Left hindlimb (tissue), 1 donor: Measurements from ENCODE around the gene APLP2.
"Not testable (repeated sequence)": the region's sequence is repeated elsewhere in the genome, so short reads cannot be mapped to it uniquely, and the experiment has no call there.

ENCODE experiments used
- DNase-seq: peaks from one replicate; pipeline ENCODE4 v3.0.0-alpha.2; 2018

Gene APLP2

GRCh38 chr11:130069659-130070108 lies at the start of gene APLP2:
APLP2 (plus strand) TSS chr11:130069894; CDS start chr11:130069978, 84 bp downstream.
- peak; percentile 99 for DNase-seq

DNA sequence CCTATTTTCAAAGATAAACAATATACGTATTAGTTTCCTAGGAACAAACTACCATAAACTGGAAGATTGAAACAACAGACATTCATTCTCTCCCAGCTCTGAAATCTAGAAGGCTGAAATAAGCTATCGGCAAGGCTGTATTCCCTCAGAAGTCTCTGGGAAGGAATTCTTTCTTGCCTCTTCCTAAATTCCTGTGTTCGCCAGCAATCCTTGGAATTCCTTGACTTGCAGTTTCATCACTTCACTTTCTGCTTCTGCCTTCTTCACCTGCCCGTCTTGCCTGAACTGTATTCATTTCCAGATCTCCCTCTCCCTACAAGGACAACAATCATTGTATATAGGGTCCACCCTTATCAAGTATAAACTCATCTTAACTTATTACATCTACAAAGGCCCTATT lies 49.4 kb upstream of the APLP2 start:
- no peak for DNase-seq

GRCh38 chr11:130021606-130022005 lies 48.1 kb upstream of the APLP2 start:
- DNase-seq = not testable (repeated sequence)

- no peak for DNase-seq
Observed at GRCh38 chr11:130022799-130023198, 46.9 kb upstream of the APLP2 start.

DNA sequence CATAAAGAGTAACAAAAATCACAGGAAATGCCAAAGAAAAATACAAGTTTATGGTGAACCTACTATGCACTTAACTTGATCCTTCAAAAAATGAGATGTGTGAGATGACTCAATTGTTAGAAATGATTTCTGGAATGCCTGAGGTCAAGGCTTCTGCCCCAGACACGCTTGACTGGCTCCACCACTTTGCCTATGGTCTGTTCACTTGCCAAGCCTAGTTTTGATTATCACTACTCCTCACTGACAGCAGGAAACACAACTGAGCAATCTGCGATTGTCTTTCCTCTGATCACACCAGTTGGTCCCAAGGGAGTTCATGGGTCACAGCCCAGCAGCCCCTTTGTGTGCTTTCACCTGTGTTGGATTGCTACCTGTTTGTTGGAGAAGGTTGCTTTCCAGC lies 46.5 kb upstream of the APLP2 start:
- DNase-seq = no peak

DNA sequence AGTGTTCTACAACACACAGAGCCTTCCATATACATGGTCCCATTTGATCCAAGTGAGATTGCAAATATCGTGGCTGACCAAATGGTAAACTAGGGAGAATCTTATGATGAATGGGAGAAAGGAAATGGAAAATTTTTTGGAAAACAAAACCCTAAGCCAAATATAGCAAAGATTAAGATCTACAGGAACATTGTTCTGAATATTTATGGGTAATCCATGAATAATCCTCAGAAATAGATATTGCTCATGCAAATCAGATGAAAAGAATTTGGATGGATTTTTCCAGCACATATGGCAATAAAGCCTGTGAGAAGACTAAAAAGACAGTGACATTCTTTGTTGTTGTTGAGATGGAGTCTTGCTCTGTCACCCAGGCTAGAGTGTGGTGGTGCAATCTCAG lies 45.3 kb upstream of the APLP2 start:
- no peak for DNase-seq

- no peak for DNase-seq
Observed at GRCh38 chr11:130025371-130025770, 44.3 kb upstream of the APLP2 start.

DNA sequence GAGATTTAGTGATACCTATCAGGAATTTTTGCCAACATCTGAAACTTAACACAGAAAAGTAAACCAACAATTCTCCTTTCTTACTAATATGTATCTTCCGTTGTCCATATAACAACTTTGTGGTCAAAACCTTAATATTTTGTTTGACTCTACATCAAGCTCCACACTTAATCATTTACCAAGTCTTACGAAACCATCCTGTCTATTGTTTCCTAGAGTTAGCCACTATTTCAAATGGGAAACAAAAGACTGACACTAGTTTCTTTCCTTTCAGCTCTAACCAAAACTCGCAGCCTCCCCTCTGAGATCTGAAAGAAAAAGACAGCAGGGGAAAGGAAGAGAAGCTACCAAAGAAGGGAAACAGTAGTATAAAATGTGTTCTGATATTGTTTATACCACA lies 40.6 kb upstream of the APLP2 start:
- no peak for DNase-seq

DNA sequence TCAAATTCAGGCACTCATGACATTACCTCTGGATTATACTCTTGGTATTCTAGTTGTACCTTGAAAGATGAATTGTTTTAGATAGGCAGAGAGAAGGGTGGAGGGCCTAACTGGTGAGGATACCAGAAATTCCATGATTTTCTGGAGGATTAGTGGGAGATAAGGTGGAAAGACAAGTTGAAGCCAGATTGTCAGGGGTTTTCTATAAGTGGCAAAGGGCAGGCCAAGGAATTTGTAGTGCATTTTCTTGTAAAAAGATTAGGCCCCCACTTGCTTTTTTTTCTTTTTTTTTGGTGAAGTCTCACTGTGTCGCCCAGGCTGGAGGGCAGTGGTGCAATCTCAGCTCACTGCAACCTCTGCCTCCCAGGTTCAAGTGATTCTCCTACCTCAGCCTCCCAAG lies 38.6 kb upstream of the APLP2 start:
- no peak for DNase-seq

- DNase-seq = no peak
Observed at GRCh38 chr11:130031945-130032344, 37.7 kb upstream of the APLP2 start.

DNA sequence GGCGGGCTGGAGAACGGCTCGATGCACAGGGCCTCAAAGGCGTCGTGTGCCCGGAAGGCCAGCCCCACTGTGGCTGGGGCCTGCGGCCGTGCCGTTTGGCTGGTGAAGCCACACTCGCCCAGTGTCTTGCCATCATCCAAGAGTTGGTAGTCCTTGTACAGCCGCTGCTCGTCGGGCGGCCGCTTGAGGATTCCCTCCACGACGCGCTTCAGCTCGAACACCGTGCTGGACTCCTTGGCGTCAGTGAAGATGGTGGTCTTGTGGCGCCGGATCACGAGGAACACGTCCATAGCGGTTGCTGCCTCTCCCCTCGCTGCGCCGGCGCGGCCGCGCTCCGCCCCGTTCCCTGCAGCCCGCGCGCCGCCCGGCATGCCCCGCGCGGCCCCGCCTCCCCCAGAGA lies 36.8 kb upstream of the APLP2 start:
- no peak for DNase-seq

- no peak for DNase-seq
Observed at GRCh38 chr11:130034236-130034635, 35.5 kb upstream of the APLP2 start.

DNA sequence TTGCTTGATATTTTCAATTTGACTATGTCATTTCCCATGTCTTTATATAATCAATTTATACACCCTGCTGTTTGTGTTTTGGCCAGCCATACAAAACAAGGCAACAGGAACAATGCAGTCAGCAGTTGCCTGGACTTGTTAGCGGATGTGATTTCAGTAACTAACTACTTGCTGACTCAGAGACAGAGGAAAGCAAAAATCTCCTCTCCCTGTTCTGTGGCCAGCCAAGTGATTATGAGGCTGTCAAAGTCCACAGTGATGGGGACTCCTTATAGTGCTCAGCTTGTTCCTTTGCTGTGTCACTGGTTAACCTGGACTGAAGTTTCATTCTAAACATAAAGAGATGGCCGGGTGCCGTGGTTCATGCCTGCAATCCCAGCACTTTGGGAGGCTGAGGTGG lies 32.6 kb upstream of the APLP2 start:
- no peak for DNase-seq

- DNase-seq = no peak
Observed at GRCh38 chr11:130037881-130038585, 31.7 kb upstream of the APLP2 start.

DNA sequence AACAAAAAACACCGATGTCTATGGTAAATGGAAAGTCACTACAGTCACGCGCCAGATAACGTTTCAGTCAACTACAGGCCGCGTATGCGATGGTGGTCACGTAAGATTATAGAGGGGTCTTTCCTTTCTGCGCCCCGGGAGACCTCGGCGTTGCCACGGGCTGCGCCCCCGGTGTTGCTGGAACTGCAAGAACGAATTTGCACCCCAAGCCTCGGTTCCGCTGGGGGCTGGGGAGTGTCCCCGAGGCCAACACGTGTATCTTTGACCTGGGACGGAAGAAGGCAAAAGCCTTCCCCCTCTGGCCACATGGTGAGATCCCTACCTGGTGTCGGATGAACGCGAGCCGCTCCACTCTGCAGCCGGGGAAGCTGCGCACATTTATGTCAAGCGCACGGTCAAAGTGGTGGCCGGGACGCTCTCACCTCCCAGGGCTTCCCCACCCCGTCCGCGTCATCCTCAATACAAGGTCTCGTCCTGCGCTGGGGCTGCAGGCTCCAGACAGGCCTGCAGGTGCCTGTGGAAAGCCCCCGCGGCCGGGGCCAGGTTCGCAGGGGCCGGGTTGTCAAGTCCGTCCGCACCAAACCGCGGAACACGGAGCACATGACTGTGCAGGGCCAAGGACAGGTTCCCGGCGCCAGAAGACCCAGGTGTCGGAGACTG lies 29.3 kb upstream of the APLP2 start:
- no peak for DNase-seq

- no peak for DNase-seq
Observed at GRCh38 chr11:130042093-130042591, 27.6 kb upstream of the APLP2 start.

DNA sequence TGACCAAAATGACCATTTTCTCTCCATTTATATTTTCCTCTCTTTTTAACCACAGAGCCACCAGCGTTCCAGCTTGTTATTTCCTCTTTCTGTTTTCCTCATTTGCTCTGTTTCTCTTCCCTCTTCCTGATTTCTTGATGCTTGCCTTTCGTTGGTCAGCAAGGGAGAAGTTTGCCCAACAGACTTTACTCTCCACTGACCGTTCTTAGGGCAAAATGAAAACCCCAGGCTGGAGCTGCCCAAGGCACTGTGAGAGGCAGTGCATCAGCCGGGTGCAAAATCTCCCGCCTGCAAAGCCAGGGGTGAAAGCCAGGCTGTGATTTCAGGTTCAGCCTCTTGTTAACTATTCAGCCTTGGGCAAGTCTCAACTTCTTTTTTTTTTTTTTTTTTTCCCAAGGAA lies 26.1 kb upstream of the APLP2 start:
- DNase-seq = no peak

DNA sequence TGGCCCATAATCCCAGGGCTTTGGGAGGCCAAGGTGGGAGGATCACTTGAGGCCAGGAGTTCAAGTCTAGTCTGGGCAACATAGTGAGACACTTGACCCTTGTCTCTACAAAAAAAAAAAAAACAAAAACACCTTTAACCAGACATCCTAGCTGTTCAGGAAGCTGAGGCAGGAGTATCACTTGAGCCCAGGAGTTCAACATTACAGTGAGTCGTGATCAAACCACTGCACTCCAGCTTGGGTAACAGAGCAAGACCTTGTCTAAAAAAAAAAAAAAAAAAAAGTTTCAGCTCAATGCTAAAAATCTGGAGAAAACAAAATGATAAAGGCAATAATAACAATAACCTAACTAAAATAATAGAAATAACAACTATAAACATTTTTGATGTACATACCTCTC lies 22.6 kb upstream of the APLP2 start:
- no peak for DNase-seq

- no peak for DNase-seq
Observed at GRCh38 chr11:130049328-130049771, 20.3 kb upstream of the APLP2 start.

GRCh38 chr11:130050257-130050656 lies 19.4 kb upstream of the APLP2 start:
- DNase-seq = no peak

DNA sequence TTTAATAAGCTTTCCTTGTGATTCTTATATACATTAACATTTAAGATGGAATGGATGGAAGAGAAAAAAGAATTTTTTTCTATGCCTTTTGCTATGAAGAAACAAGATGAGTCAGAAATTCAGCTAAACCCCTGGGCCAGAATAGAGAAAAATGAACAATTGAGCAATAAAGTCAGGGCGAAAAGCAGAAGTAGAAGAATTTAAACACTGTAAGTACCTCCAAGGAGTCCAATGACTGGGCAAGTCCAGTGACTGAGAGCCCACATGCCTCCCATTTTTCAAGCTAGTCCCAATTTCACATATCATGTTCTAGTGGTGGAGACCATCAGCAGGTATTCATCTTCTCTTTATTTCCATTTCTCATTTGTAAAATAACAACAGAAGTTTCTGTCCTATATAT lies 18.6 kb upstream of the APLP2 start:
- DNase-seq = no peak

GRCh38 chr11:130052567-130052966 lies 17.1 kb upstream of the APLP2 start:
- no peak for DNase-seq

DNA sequence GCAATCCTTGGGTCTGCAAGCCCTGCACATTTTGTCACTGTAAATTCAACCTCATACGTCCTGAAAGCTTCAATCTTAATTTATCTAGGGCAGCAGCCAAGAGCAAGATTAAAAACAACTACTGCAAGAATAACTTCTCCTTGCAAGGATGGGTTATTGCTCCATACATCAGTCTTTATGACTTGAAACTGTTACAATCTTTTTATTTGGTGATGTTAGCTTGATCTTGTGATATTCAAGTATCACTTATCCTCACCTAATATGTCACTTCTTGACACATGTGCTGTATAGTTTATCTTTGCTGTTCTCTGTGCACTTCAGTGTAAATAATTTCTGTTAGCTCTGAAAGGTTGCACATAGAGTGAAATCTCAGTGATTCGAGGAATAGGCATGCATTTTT lies 14.7 kb upstream of the APLP2 start:
- no peak for DNase-seq

DNA sequence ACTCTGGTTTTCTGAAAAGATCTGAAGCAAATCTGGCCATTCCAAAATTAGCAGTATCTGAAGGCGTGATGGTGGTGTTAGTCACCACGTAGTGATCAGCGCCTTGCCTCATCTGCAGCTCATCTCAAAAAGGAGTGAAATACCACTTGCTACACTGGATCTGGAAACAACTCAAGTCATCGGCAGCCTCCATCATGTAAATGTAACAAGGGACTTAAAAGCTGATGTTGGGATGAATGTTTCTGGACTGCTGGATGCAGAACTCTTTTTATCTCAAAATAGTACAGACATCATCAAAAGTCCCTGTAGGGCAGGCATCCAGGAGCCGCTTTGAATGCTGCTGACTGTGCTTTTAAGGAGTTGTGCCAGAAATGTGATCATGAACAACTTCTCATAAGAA lies 14.1 kb upstream of the APLP2 start:
- DNase-seq = no peak

GRCh38 chr11:130061017-130061416 lies 8.7 kb upstream of the APLP2 start:
- no peak for DNase-seq
